ENCODE results near the gene MFNG. TPM values are rescaled to one million over a fixed set of nuclear protein-coding genes. Genes with fewer than 3 reads are reported as not detected.
A peak's percentile ranks its signal among the peaks of the same experiment; 100 is the strongest.

The MFNG gene
- total RNA-seq, 1 donor from 2014 or later, result 2.3 TPM

DNA sequence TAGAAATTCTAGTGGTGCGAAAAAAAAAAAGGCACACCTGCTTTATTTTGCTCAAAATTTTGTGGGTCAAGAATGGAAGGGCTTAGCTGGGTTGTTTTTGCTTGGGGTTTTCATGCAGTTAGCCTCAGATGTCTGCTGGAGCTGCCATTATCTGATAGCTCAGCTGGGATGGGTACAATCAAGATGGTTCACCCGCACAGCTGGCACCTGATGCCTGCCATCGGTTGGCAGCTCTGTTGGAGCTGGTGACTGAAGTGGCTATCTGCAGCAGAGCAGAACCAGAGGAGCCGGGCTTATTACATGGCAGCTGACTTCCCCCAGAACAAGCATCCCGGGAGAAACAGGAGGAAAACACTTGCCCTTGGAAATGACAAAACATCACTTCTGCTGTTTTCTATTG, 46.8 kb downstream of the MFNG start:
- H4K20me1 ChIP-seq (ENCODE audit: low read depth), result no peaks in the 10 kb centered on the region
- H3K27me3 ChIP-seq, result no peaks in the 10 kb centered on the region
- no peaks in the 10 kb centered on the region for H3F3A ChIP-seq (ENCODE audit: low read depth)
- H3K79me2 ChIP-seq (ENCODE audit: low read depth), result no peaks in the 10 kb centered on the region
- Mint-ChIP-seq H3K4me1 (peaks cover 11% of the 10 kb centered on the region), H3K4me3 (no peak overlapping the region), H3K27me3 (ENCODE audit: insufficient read depth, low read depth) (peaks cover 7% of the 10 kb centered on the region), H3K27ac (no peak overlapping the region), H3K9me3 (no peaks in the 10 kb centered on the region), H3K36me3 (no peaks in the 10 kb centered on the region)
- no peak for TF ChIP-seq EZH2 (IDR thresholded peaks at IDR 0.05)
- TF ChIP-seq, protein P1, sequence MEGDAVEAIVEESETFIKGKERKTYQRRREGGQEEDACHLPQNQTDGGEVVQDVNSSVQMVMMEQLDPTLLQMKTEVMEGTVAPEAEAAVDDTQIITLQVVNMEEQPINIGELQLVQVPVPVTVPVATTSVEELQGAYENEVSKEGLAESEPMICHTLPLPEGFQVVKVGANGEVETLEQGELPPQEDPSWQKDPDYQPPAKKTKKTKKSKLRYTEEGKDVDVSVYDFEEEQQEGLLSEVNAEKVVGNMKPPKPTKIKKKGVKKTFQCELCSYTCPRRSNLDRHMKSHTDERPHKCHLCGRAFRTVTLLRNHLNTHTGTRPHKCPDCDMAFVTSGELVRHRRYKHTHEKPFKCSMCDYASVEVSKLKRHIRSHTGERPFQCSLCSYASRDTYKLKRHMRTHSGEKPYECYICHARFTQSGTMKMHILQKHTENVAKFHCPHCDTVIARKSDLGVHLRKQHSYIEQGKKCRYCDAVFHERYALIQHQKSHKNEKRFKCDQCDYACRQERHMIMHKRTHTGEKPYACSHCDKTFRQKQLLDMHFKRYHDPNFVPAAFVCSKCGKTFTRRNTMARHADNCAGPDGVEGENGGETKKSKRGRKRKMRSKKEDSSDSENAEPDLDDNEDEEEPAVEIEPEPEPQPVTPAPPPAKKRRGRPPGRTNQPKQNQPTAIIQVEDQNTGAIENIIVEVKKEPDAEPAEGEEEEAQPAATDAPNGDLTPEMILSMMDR (IDR thresholded peaks at IDR 0.05), result no peak
- TF ChIP-seq EZH2phosphoT487 (IDR thresholded peaks at IDR 0.05), result no peak
- no peak overlapping the region for H3K4me3 ChIP-seq
- H2AFZ ChIP-seq (replicated peaks), result no peak overlapping the region
- no peak for DNase-seq (ENCODE audit: low spot score)
- H3K27ac ChIP-seq, result no peak overlapping the region
- H3K9me3 ChIP-seq (ENCODE audit: low read depth), result no peaks in the 10 kb centered on the region
- H3K9ac ChIP-seq, result no peak overlapping the region
- no peaks in the 10 kb centered on the region for H3K36me3 ChIP-seq
- no peak overlapping the region for H3K4me2 ChIP-seq
- peaks cover 1% of the 10 kb centered on the region for H3K4me1 ChIP-seq

DNA sequence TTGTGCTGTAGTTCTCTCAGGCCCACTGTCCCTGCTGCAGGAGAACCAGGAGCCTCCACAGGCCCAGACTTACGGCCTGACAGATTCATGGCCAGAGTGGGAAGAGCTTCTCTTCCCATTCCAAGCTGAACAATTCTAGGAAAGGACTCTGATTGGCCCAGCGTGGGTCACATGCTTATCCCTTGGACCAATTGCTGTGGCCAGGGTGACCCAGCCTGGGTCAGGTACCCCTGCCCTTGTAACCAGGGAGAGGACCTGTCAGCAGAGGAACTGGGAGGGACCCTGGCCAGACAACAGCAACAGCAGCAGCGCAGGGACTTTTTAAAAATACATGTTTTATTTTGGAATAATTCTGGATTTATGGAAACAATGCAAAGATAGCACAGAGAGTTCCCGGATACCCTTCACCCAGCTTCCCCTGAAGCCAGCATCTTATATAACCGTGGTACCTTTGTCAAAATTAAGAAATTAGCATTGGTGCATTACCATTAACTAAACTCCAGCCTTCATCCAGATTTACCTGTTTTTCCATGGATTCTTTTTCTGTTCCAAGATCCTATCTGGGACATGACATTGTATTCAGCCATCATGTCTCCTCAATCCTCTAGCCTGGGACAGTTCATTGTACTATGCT, 50.1 kb downstream of the MFNG start:
- Histone ChIP-seq H3K27me3 (no peaks in the 10 kb centered on the region), H4K20me1 (ENCODE audit: low read depth) (no peaks in the 10 kb centered on the region), H3K79me2 (ENCODE audit: low read depth) (no peaks in the 10 kb centered on the region), H3K27ac (no peak overlapping the region), H3K4me2 (no peak overlapping the region), H3K9me3 (ENCODE audit: low read depth) (no peaks in the 10 kb centered on the region), H2AFZ (replicated peaks) (peak overlapping the region; percentile 85), H3F3A (ENCODE audit: low read depth) (no peaks in the 10 kb centered on the region), H3K4me3 (no peak overlapping the region), H3K36me3 (no peaks in the 10 kb centered on the region), H3K9ac (no peak overlapping the region), H3K4me1 (peaks cover 9% of the 10 kb centered on the region)
- no peak for DNase-seq (ENCODE audit: low spot score)
- Mint-ChIP-seq H3K4me1 (peaks cover 21% of the 10 kb centered on the region), H3K9me3 (peaks cover 4% of the 10 kb centered on the region), H3K27me3 (ENCODE audit: insufficient read depth, low read depth) (peaks cover 8% of the 10 kb centered on the region), H3K4me3 (no peak overlapping the region), H3K27ac (peak overlapping the region; percentile 34), H3K36me3 (no peaks in the 10 kb centered on the region)
- no peak for TF ChIP-seq EZH2 (IDR thresholded peaks at IDR 0.05)
- TF ChIP-seq, protein P1 (IDR thresholded peaks at IDR 0.05), result no peak
- TF ChIP-seq EZH2phosphoT487 (IDR thresholded peaks at IDR 0.05), result no peak

DNA sequence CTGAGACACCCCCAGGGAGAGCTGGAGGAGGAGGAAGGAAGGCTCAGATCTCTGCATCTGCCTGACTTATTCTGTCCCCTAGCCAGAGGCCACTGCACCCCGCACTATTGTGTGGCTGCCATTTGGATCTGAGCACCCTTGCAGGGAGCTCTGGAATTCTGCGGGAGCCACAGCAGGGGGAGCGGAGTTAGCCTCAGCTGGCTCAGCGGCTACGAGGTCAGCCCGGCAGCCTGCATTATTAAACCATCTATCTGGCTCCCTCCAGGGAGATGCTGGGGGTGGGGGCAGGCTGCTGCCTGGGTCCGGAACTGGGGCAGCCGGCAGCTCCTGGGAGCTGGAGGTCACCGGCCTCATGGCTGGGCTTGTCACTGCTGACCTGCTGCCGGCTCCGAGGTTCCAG, 52.4 kb downstream of the MFNG start:
- H3K36me3 ChIP-seq, result no peaks in the 10 kb centered on the region
- H3K4me3 Mint-ChIP-seq, result no peak overlapping the region
- peaks cover under 1% of the 10 kb centered on the region for H3F3A ChIP-seq (ENCODE audit: low read depth)
- no peak for DNase-seq (ENCODE audit: low spot score)
- peaks cover 9% of the 10 kb centered on the region for H3K4me1 ChIP-seq
- H3K9ac ChIP-seq, result no peak overlapping the region
- peaks cover 2% of the 10 kb centered on the region for H3K27me3 ChIP-seq
- peaks cover 21% of the 10 kb centered on the region for H3K4me1 Mint-ChIP-seq
- H3K36me3 Mint-ChIP-seq, result no peaks in the 10 kb centered on the region
- peaks cover 20% of the 10 kb centered on the region for H3K27me3 Mint-ChIP-seq (ENCODE audit: insufficient read depth, low read depth)
- no peaks in the 10 kb centered on the region for H3K79me2 ChIP-seq (ENCODE audit: low read depth)
- no peak overlapping the region for H3K27ac ChIP-seq
- TF ChIP-seq EZH2phosphoT487 (IDR thresholded peaks at IDR 0.05) (no peak), EZH2 (IDR thresholded peaks at IDR 0.05) (no peak)
- TF ChIP-seq, protein P1 (IDR thresholded peaks at IDR 0.05), result no peak
- peaks cover under 1% of the 10 kb centered on the region for H4K20me1 ChIP-seq (ENCODE audit: low read depth)
- H3K27ac Mint-ChIP-seq, result no peak overlapping the region
- H3K4me3 ChIP-seq, result no peak overlapping the region
- H3K9me3 Mint-ChIP-seq, result peaks cover 4% of the 10 kb centered on the region
- no peaks in the 10 kb centered on the region for H3K9me3 ChIP-seq (ENCODE audit: low read depth)
- H3K4me2 ChIP-seq, result peak overlapping the region; percentile 32
- peak overlapping the region; percentile 65 for H2AFZ ChIP-seq (replicated peaks)

Measured in neural progenitor cell (in vitro differentiated cells).